Left ventricle myocardium inferior (tissue), 1 donor: ENCODE results near the gene ALDH16A1. TPM values are rescaled to one million over a fixed set of nuclear protein-coding genes. Genes with fewer than 3 reads are reported as not detected.
"Not testable (repeated sequence)": the region's sequence is repeated elsewhere in the genome, so short reads cannot be mapped to it uniquely, and the experiment has no call there.

ENCODE experiments used
- DNase-seq: peaks from one replicate; pipeline ENCODE4 v3.0.0-alpha.2; 2020
- H3K27ac ChIP-seq: fragments of 200-600 bp; replicated peaks from 2 replicates; pipeline ENCODE4 v1.8.0; 2021
- H3K27me3 ChIP-seq: fragments of 200-600 bp; 2 replicates; pipeline ENCODE4 v1.8.0; 2021; ENCODE audit warnings: low read depth
- H3K36me3 ChIP-seq: fragments of 200-600 bp; 2 replicates; pipeline ENCODE4 v1.8.0; 2021
- H3K4me1 ChIP-seq: fragments of 200-600 bp; 2 replicates; pipeline ENCODE4 v1.8.0; 2021
- H3K4me3 ChIP-seq: fragments of 200-600 bp; 2 replicates; pipeline ENCODE4 v1.8.0; 2021; ENCODE audit warnings: mild to moderate bottlenecking, moderate library complexity
- H3K9me3 ChIP-seq: fragments of 200-600 bp; replicated peaks from 2 replicates; pipeline ENCODE4 v1.8.0; 2021
- intact Hi-C: fragments of 100-400 bp; cut with micrococcal nuclease; formaldehyde crosslinking; loops from one replicate; pipeline ENCODE4 v1.11.0; 2022
- total RNA-seq: library from RNA; stranded (reverse); fragmentation: NEBNext Ultra II Directional; extraction: Animal tissue kit (Norgen Biotek cat#: 25700); gene quantifications from one replicate; pipeline ENCODE4 v1.2.1, GENCODE V29; 2021
- TF ChIP-seq, protein P1 (sequence below): fragments of 200-600 bp; IDR thresholded peaks from 2 replicates; pipeline ENCODE4 v1.8.0; 2021; ENCODE audit warnings: antibody characterized with exemption, mild to moderate bottlenecking, borderline replicate concordance
- donor health status: DM: no; HTN: yes; CAD: no; lungs with severe emphysema.

ALDH16A1 gene
- total RNA-seq, 1 donor from 2014 or later = 9.6 TPM

DNA sequence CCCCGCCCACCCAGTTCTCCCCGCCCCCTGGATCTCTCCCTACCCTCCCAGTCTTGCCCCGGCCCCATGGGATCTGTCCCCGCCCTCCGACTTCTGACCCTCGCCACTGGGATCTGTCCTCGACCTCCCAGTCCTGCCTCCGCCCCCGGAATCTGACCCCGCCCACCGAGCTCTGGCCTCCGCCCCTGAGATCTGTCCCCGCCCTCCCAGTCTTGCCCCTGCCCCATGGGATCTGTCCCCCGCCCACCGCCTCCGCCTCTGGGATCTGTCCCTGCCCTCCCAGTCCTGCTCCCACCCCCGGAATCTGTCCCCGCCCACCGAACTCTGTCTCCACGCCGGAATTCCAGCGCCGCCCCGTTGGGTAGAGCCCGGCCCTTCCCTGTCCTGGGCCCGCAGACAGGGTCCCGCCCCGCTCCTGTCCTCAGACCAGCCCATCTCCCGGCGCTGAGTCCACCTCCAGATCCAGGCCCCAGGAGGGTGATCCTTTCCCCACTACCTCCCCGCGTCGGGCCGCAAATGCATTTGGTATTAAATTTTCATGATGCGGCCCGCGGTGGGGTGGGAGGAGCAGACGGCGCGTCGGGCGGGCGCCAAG lies 10.2 kb upstream of the ALDH16A1 start:
- peak overlapping the region; percentile 95 for H3K27ac ChIP-seq
- TF ChIP-seq, protein P1, sequence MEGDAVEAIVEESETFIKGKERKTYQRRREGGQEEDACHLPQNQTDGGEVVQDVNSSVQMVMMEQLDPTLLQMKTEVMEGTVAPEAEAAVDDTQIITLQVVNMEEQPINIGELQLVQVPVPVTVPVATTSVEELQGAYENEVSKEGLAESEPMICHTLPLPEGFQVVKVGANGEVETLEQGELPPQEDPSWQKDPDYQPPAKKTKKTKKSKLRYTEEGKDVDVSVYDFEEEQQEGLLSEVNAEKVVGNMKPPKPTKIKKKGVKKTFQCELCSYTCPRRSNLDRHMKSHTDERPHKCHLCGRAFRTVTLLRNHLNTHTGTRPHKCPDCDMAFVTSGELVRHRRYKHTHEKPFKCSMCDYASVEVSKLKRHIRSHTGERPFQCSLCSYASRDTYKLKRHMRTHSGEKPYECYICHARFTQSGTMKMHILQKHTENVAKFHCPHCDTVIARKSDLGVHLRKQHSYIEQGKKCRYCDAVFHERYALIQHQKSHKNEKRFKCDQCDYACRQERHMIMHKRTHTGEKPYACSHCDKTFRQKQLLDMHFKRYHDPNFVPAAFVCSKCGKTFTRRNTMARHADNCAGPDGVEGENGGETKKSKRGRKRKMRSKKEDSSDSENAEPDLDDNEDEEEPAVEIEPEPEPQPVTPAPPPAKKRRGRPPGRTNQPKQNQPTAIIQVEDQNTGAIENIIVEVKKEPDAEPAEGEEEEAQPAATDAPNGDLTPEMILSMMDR = no peak
- H3K4me1 ChIP-seq = peaks cover 32% of the 10 kb centered on the region
- peaks cover 47% of the 10 kb centered on the region for H3K27me3 ChIP-seq
- H3K36me3 ChIP-seq = peaks cover 9% of the 10 kb centered on the region
- H3K9me3 ChIP-seq = no peaks in the 10 kb centered on the region
- intact Hi-C loops = loop anchor here (10.0 kb wide), 1 partner anchor 48 kb away; no protein-coding TSS in a partner anchor
- peak overlapping the region; percentile 83 for H3K4me3 ChIP-seq
- peak; percentile 96 for DNase-seq

DNA sequence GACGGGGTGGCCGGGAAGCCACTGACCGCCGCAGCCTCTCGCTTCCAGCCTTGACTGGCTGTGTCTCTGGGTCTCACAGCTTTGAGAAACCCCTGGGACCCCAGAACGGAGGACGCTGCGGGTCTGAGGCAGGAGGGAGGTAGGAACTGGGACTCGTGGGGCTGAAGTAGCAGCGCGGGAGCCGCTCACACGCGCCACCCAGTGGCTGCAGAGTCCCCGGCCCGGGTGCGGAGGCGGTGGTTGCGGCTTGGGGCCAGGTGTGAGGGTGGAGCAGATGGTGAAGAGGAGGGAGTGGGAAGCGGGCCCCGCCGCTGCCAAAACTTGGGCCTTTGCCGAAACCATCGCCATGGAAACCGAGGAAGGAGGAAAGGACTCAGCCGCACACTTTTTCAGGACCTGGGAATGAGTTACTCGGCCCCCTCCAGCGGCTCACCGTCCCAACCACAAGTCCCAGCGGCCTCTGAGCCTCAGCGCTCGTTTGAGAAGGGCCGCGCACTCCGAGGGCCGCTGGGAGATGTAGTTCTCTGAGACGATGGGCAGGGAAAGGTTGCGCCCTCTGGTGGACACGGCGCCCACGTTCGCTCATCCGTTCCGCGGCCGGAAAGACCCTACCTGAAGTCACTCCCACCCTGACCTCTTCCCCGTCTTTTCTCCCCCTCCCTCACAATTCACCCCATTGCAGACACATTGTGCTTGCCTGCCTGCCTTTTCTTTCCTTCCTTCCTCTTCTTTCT lies 9.5 kb upstream of the ALDH16A1 start:
- TF ChIP-seq, protein P1 = peak; percentile 85
- Histone ChIP-seq H3K27me3 (peaks cover 40% of the 10 kb centered on the region), H3K27ac (peak overlapping the region; percentile 95), H3K9me3 (no peaks in the 10 kb centered on the region), H3K4me1 (peaks cover 33% of the 10 kb centered on the region), H3K36me3 (peaks cover 10% of the 10 kb centered on the region), H3K4me3 (peak overlapping the region; percentile 83)
- peak; percentile 95 for DNase-seq
- intact Hi-C loops = loop anchor here (10.0 kb wide), 1 partner anchor 49 kb away; no protein-coding TSS in a partner anchor

DNA sequence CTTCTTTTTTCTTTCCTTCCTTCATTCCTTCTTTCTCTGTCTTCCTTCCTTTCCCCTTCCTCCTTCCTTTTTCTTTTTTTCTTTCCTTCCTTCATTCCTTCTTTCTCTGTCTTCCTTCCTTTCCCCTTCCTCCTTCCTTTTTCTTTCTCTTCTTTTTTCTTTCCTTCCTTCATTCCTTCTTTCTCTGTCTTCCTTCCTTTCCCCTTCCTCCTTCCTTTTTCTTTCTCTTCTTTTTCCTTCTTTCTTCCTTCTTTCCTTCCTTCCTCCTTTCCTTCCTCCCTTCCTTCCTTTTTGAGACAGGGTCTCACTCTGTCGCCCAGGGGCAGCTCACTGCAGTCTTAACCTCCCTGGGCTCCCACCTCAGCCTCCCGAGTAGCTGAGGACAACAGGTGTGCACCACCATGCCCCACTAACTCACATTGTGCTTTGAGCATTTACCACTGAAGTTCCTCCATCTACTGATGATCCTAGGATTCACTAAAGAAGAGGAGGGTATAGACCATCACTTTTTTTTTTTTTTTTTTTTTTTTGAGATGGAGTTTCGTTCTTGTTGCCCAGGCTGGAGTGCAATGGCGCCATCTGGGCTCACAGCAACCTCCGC lies 8.8 kb upstream of the ALDH16A1 start:
- peaks cover 34% of the 10 kb centered on the region for H3K27me3 ChIP-seq
- not testable (repeated sequence) for H3K9me3 ChIP-seq, DNase-seq
- H3K4me3 ChIP-seq = peak overlapping the region; percentile 83
- peaks cover 17% of the 10 kb centered on the region for H3K36me3 ChIP-seq
- peak overlapping the region; percentile 95 for H3K27ac ChIP-seq
- H3K4me1 ChIP-seq = peaks cover 33% of the 10 kb centered on the region
- intact Hi-C loops = loop anchor here (10.0 kb wide), 1 partner anchor 49 kb away; no protein-coding TSS in a partner anchor

- Histone ChIP-seq H3K27ac (no peak overlapping the region), H3K27me3 (peaks cover 16% of the 10 kb centered on the region), H3K4me3 (no peak overlapping the region), H3K9me3 (no peaks in the 10 kb centered on the region), H3K4me1 (peaks cover 29% of the 10 kb centered on the region), H3K36me3 (peaks cover 20% of the 10 kb centered on the region)
- intact Hi-C loops = loop anchor here (10.0 kb wide), 1 partner anchor 51 kb away; no protein-coding TSS in a partner anchor
- DNase-seq = no peak
- TF ChIP-seq, protein P1 = no peak
These were observed 7.0 kb upstream of the ALDH16A1 start for GRCh38 chr19:49445997-49446396.

DNA sequence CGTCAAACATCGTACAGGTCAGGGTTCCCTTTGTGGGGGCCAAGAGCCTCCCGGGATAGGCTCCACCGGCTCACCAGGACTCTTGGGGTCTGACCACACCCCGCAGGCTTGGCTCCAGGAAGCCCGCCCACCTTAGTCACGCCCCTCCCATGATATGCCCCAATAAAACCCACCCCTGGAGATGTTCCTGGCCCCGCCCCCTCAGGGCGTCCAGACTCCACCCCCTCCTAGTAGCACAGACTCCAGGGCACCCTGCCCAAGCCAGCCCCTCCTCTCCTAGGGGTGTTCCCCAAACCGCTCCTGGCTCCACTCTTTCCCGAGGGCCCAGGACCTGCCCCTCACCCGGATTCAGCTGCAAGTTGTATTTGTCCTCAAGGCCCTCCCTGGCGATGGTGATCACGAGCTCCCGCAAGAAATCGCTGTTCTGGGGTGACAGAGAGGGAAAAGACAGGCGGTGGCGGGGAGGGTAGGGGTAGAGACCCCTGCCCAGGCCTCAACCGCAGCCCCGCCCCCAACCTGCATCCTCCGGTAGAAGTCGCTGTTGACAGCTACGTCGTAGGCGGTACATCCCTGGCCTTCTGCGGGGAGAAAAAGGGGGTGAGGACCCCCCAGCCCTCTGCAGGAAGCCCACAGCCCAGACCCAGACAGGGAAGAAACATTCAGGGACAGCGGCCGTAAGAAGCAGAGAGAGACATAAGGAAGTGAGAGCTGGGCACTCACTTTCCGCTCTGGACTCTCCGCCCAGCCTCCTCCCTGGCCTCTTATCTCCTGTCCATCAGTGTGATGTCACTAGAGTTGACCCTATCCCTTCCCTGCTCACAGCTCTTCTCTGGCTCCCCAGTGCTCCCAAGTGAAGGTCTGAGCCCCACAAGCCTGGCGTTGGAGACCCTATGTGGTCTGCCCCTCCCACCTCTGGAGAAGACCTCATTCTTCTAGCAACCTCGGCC lies 5.3 kb upstream of the ALDH16A1 start:
- intact Hi-C loops = loop anchor here (10.0 kb wide), 1 partner anchor 53 kb away; no protein-coding TSS in a partner anchor
- H3K27me3 ChIP-seq = no peaks in the 10 kb centered on the region
- H3K27ac ChIP-seq = peak overlapping the region; percentile 19
- H3K9me3 ChIP-seq = no peaks in the 10 kb centered on the region
- peaks cover 35% of the 10 kb centered on the region for H3K4me1 ChIP-seq
- peaks cover 20% of the 10 kb centered on the region for H3K36me3 ChIP-seq
- no peak overlapping the region for H3K4me3 ChIP-seq
- DNase-seq = peak; percentile 45
- TF ChIP-seq, protein P1 = no peak
